ENCODE results near the gene NEDD9. TPM values are rescaled to one million over a fixed set of nuclear protein-coding genes. Genes with fewer than 3 reads are reported as not detected.

Gene NEDD9
- polyA plus RNA-seq, 3 donors = 18.2 to 35.9 (median 33.0) TPM

DNA sequence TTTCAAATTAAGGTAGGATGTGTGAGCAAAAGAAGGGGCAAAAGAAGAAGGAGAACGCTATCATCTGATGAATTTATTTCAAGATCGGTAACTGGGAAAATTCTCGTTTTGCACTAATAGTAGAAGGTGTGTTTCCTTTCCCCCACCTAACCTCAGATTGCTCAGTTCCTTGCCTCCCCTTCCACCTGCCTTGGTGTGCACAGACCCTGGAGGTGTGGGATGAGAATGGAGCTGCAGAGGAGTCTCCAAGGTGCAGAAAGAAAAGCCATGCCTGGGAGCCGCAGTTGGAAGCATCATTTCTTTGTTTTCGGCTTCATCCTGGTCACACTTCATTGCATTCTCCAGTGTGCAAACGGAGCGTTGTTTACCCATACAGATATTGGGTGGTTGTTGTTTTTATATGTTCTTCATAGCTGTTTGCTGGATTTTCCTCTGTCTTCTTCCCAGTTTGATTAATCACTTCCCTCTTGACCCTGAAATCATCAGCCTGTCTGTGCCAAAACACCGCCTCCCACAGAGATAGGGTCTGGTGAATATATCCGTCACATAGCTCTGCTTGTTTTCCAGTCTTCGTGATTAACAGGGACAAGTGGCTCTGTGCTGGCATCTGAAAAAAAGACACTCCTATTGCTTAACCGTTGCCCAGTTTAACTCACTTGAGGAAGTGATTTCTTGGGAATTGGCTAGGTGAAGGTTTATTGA, 40.2 kb upstream of the NEDD9 start:
- H3K27ac ChIP-seq (ENCODE audit: low read depth in 1 of 2, low read length in 2 of 2) = no peak overlapping the region
- H2AFZ ChIP-seq (ENCODE audit: insufficient read depth, low read depth, low read length, poor library complexity, severe bottlenecking) = no peak overlapping the region
- DNase-seq = no peak
- Mint-ChIP-seq H3K4me1 (peaks cover 22% of the 10 kb centered on the region), H3K36me3 (peaks cover 43 to 48% of the 10 kb centered on the region in 2 donors), H3K27ac (peak overlapping the region in 2 of 7 donors; percentile 7 to 56), H3K9me3 (no peaks in the 10 kb centered on the region), H3K4me3 (no peak overlapping the region), H3K27me3 (ENCODE audit: low read depth in 3 of 3) (peaks cover 0 to 2% (median 0%) of the 10 kb centered on the region in 3 donors)
- no peaks in the 10 kb centered on the region for H3K79me2 ChIP-seq (ENCODE audit: insufficient read depth, low read length)
- H3K4me3 ChIP-seq (replicated peaks in 1 of 3; ENCODE audit: low read depth in 2 of 3, low read length in 3 of 3) = no peak overlapping the region
- intact Hi-C loops (cut with micrococcal nuclease) = no loop called here
- WGBS (ENCODE audit: insufficient coverage) = 80% methylated on average over 1 of the region's 11 CpGs
- H3K9ac ChIP-seq (ENCODE audit: insufficient read depth, low read length, poor library complexity, severe bottlenecking) = no peak overlapping the region
- H3K4me1 ChIP-seq (ENCODE audit: control insufficient read depth in 1 of 2, insufficient read depth in 2 of 2, low read length in 2 of 2) = peaks cover 12 to 17% of the 10 kb centered on the region in 2 donors
- peaks cover 7 to 26% of the 10 kb centered on the region in 2 donors for H3K36me3 ChIP-seq (replicated peaks in 1 of 2; ENCODE audit: control insufficient read depth in 1 of 2, insufficient read depth in 2 of 2, low read length in 2 of 2)
- no peak overlapping the region for H3K4me2 ChIP-seq (replicated peaks; ENCODE audit: extremely low read depth, low read length, poor library complexity, severe bottlenecking)
- H4K20me1 ChIP-seq (ENCODE audit: insufficient read depth, low read length) = peaks cover 14% of the 10 kb centered on the region
- no peaks in the 10 kb centered on the region for H3K9me3 ChIP-seq (replicated peaks in 1 of 2; ENCODE audit: control insufficient read depth in 1 of 2, insufficient read depth in 1 of 2, low read length in 2 of 2)
- TF ChIP-seq, protein P1, sequence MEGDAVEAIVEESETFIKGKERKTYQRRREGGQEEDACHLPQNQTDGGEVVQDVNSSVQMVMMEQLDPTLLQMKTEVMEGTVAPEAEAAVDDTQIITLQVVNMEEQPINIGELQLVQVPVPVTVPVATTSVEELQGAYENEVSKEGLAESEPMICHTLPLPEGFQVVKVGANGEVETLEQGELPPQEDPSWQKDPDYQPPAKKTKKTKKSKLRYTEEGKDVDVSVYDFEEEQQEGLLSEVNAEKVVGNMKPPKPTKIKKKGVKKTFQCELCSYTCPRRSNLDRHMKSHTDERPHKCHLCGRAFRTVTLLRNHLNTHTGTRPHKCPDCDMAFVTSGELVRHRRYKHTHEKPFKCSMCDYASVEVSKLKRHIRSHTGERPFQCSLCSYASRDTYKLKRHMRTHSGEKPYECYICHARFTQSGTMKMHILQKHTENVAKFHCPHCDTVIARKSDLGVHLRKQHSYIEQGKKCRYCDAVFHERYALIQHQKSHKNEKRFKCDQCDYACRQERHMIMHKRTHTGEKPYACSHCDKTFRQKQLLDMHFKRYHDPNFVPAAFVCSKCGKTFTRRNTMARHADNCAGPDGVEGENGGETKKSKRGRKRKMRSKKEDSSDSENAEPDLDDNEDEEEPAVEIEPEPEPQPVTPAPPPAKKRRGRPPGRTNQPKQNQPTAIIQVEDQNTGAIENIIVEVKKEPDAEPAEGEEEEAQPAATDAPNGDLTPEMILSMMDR (IDR thresholded peaks at IDR 0.05) = no peak
- H3K27me3 ChIP-seq (ENCODE audit: control insufficient read depth in 2 of 2, insufficient read depth in 2 of 2, low read length in 2 of 2) = no peaks in the 10 kb centered on the region

DNA sequence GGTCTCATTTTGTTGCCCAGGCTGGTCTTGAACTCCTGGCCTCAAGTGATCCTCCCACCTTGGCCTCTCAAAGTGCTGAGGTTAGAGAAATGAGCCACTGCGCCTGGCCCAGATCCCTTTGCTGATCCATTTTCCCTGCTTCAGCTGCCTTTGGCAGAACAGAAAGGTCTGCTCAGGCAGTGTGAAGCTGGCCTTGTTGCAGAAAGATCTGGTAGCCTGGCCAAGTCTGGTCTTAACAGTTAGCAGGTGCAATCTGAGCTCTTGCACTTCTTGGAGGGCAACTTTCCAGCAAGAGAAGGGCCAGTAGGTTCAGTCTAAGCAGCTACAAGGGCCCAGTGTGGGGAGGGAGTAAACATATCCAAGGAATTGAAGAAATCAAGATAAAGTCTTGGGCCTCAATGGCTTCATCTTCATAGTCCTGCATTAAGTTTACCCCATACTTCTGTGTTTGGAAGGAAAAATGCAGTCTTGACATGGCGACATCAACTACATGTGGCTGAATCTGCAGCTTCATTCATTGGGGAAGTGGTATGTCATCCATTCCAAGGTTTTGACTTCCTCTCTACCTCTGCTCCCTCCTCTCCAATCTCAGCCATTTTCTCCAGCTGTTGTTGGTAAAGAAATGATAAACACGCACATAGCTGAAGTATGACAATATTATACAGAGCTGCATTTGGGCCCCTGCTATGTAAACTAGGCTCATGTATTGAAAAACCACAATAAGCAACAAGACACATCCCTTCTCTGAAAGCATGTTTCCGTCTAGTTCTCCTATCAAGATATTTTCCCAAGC, 39.0 kb upstream of the NEDD9 start:
- WGBS (ENCODE audit: insufficient coverage) = 100% methylated on average over 2 of the region's 4 CpGs
- no peak overlapping the region for H3K4me3 Mint-ChIP-seq
- intact Hi-C loops (cut with micrococcal nuclease) = no loop called here
- no peaks in the 10 kb centered on the region for H3K9me3 ChIP-seq (replicated peaks in 1 of 2; ENCODE audit: control insufficient read depth in 1 of 2, insufficient read depth in 1 of 2, low read length in 2 of 2)
- H3K36me3 Mint-ChIP-seq = peaks cover 37 to 41% of the 10 kb centered on the region in 2 donors
- no peak overlapping the region for H3K4me2 ChIP-seq (replicated peaks; ENCODE audit: extremely low read depth, low read length, poor library complexity, severe bottlenecking)
- TF ChIP-seq, protein P1 (IDR thresholded peaks at IDR 0.05) = no peak
- no peaks in the 10 kb centered on the region for H3K9me3 Mint-ChIP-seq
- no peak overlapping the region for H2AFZ ChIP-seq (ENCODE audit: insufficient read depth, low read depth, low read length, poor library complexity, severe bottlenecking)
- H3K36me3 ChIP-seq (replicated peaks in 1 of 2; ENCODE audit: control insufficient read depth in 1 of 2, insufficient read depth in 2 of 2, low read length in 2 of 2) = peaks cover 7 to 26% of the 10 kb centered on the region in 2 donors
- H3K9ac ChIP-seq (ENCODE audit: insufficient read depth, low read length, poor library complexity, severe bottlenecking) = no peak overlapping the region
- H3K27ac ChIP-seq (ENCODE audit: low read depth in 1 of 2, low read length in 2 of 2) = peak overlapping the region in 1 of 2 donors; percentile 4
- H3K4me1 ChIP-seq (ENCODE audit: control insufficient read depth in 1 of 2, insufficient read depth in 2 of 2, low read length in 2 of 2) = peaks cover 12 to 17% of the 10 kb centered on the region in 2 donors
- H4K20me1 ChIP-seq (ENCODE audit: insufficient read depth, low read length) = peaks cover 16% of the 10 kb centered on the region
- no peaks in the 10 kb centered on the region for H3K79me2 ChIP-seq (ENCODE audit: insufficient read depth, low read length)
- DNase-seq = peak in 1 of 3 donors; percentile 13
- no peaks in the 10 kb centered on the region for H3K27me3 Mint-ChIP-seq (ENCODE audit: low read depth in 3 of 3)
- peak overlapping the region in 3 of 7 donors; percentile 0 to 60 (median 30) for H3K27ac Mint-ChIP-seq
- H3K4me1 Mint-ChIP-seq = peaks cover 19% of the 10 kb centered on the region
- no peak overlapping the region for H3K4me3 ChIP-seq (replicated peaks in 1 of 3; ENCODE audit: low read depth in 2 of 3, low read length in 3 of 3)
- no peaks in the 10 kb centered on the region for H3K27me3 ChIP-seq (ENCODE audit: control insufficient read depth in 2 of 2, insufficient read depth in 2 of 2, low read length in 2 of 2)

Data from CD14-positive monocyte (primary cell).